Coronary artery (tissue), 2 donors: ENCODE results near the gene CDS2.
"Not testable (repeated sequence)": the region's sequence is repeated elsewhere in the genome, so short reads cannot be mapped to it uniquely, and the experiment has no call there.

Source experiments
- DNase-seq: peaks from one replicate; pipeline ENCODE4 v3.0.0-alpha.2; 2017; ENCODE audit warnings: low spot score
- H3K27ac ChIP-seq, 2 donors: fragments of 200-600 bp; sonication (generic); one replicate each; pipeline ENCODE4 v1.5.1; 2016 to 2019
- H3K4me3 ChIP-seq: fragments of 200-600 bp; sonication (generic); 2 replicates; pipeline ENCODE4 v1.5.1; 2016; ENCODE audit warnings: mild to moderate bottlenecking, moderate library complexity
- TF ChIP-seq, protein P1 (sequence below): fragments of 200-600 bp; sonication (generic); IDR thresholded peaks from one replicate; pipeline ENCODE4 v1.5.1; 2019; ENCODE audit warnings: antibody characterized with exemption

Gene CDS2

DNA sequence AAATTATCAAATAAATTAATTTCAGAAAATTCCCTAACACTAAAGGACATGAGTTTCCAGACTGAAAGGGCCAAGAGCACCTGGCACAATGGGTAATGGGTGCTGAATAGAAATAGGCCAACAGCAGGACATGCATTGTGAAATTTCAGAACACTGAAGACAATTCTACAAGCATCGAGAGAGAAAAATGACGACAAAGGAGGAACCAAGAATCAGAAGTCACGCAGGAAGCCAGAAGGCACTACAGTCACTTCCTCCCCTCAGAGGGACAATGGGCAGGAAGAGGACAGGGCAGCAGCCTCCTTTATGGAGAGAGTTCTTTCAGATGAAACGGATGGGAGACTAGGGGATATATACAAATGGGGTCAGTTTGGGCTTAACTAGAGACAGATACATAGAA lies 36.6 kb upstream of the CDS2 start:
- H3K27ac ChIP-seq = no peak overlapping the region
- TF ChIP-seq, protein P1, sequence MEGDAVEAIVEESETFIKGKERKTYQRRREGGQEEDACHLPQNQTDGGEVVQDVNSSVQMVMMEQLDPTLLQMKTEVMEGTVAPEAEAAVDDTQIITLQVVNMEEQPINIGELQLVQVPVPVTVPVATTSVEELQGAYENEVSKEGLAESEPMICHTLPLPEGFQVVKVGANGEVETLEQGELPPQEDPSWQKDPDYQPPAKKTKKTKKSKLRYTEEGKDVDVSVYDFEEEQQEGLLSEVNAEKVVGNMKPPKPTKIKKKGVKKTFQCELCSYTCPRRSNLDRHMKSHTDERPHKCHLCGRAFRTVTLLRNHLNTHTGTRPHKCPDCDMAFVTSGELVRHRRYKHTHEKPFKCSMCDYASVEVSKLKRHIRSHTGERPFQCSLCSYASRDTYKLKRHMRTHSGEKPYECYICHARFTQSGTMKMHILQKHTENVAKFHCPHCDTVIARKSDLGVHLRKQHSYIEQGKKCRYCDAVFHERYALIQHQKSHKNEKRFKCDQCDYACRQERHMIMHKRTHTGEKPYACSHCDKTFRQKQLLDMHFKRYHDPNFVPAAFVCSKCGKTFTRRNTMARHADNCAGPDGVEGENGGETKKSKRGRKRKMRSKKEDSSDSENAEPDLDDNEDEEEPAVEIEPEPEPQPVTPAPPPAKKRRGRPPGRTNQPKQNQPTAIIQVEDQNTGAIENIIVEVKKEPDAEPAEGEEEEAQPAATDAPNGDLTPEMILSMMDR = no peak
- no peak for DNase-seq
- no peak overlapping the region for H3K4me3 ChIP-seq

DNA sequence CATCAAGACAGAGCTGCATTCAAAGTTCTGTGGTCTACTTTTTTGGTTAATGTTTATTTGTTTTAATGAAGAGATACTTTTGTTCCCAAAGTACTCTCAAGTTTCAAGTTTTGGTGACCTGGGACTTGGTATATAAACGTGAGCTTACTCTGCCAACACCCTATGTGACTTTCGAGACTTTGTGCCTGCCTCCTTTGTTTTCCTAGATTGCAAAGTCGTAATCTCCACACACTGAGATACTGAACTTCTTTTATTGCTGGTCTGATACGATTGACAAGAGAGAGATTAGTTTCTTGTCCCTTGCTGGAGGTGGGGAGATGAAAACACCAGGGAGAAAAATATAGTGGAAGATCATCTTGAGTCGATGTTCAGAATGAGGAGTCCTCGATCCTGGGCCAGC lies 34.9 kb upstream of the CDS2 start:
- no peak overlapping the region for H3K27ac ChIP-seq
- no peak overlapping the region for H3K4me3 ChIP-seq
- no peak for DNase-seq
- TF ChIP-seq, protein P1 = no peak

DNA sequence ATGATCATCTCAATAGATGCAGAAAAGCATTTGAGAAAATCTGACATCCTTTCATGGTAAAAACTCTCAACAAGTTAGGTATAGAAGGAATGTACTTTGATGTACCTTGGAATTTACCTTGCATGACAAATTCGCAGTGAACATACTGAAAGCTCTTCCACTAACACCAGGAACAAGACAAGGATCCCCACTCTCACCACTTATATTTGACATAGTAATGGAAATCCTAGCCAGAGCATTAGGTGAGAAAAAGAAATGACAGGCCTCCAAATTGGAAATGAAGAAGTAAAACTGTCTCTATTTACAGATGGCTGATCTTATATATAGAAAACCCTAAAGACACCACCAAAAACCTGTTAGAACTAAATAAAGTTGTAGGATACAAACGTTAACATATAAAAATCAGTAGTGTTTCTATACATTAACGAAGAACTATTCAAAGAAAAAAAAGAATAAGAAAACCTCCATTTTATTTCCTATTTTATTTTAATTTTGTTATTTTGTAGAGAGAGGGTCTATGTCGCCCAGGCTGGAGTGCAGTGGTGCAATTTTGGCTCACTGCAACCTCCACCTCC lies 34.0 kb upstream of the CDS2 start:
- DNase-seq = no peak
- no peak overlapping the region for H3K4me3 ChIP-seq

DNA sequence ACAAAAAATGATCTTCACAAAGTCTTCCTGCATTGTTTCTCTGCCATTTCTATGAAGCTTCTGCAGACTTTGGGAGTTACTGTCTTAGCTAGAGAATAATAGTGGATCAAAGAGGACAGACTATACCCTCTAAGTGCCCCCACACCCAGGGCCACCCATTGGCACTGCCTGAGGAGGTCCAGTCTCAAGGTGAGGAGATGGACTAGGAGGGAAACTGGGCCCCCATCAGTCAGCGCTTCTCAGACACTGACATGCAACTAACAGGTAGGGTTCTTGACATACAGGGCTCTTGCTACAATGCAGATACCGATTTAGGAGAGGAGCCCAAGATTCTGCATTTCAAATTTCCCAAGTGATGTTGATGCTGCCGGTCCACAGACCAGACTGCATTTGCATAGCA lies 31.4 kb upstream of the CDS2 start:
- peak; percentile 38 for DNase-seq
- H3K4me3 ChIP-seq = no peak overlapping the region
- H3K27ac ChIP-seq = no peak overlapping the region
- TF ChIP-seq, protein P1 = no peak

More for the DNA sequence above, 34.0 kb upstream of the CDS2 start:
- no peak overlapping the region for H3K27ac ChIP-seq
- TF ChIP-seq, protein P1 = no peak

DNA sequence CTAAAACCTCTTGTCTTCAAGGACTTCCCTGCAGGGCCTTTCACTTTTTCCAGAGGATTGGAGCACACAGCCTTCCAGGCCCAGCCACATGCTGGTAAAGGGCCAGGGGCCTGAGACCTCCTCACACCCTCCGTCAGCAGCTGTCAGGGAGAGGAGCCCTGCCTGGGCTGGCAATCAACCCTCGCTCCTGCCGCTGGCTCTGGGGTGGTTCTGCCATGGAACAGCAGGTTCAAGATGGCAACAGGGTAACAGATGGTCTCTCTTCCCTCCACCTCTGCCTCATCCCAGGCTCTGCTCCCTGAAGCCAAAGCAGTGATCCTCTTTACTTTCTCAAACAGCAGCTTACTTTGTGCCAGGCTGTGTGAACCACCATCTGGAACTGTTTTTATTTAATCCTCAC lies 30.9 kb upstream of the CDS2 start:
- peak; percentile 35 for DNase-seq
- TF ChIP-seq, protein P1 = no peak

DNA sequence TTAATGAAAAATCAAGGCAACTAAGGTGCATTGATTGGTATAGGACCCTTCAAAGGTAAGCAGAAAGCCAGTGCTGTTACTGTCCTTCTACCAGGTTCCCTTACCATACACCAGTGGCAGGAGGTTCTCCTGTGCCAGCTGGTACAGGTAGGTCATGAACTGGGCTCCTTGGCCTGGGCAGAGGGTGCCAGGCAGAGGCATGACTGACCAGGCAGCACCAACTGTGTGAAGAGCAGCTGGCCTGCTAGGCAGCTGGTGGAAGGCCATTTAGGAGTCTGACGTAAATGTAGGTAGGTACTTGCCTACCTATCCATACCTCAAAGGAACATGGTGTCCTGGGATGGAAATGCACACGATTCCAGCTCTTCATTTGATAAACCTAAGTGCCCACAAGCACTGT lies 30.3 kb upstream of the CDS2 start:
- no peak for DNase-seq
- H3K27ac ChIP-seq = no peak overlapping the region

More for the DNA sequence above, 30.9 kb upstream of the CDS2 start:
- no peak overlapping the region for H3K27ac ChIP-seq
- H3K4me3 ChIP-seq = no peak overlapping the region

DNA sequence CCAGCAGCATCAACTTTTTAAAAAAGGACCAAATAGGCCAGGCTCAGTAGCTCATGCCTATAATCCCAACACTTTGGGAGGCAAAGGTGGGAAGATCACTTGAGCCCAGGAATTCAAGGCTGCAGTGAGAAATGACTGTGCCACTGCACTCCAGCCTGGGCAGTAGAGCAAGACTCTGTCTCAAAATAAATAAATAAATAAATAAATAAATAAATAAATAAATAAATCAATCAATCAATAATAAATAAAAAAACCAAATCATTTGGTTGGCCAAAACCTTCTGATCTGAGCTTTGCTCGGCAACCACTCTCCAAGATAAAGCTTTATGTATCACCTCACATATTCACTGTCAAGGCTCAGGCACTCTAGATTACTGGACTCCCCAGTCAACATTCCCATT lies 27.8 kb upstream of the CDS2 start:
- not testable (repeated sequence) for DNase-seq, H3K27ac ChIP-seq, H3K4me3 ChIP-seq

More for the DNA sequence above, 30.3 kb upstream of the CDS2 start:
- TF ChIP-seq, protein P1 = no peak
- no peak overlapping the region for H3K4me3 ChIP-seq

DNA sequence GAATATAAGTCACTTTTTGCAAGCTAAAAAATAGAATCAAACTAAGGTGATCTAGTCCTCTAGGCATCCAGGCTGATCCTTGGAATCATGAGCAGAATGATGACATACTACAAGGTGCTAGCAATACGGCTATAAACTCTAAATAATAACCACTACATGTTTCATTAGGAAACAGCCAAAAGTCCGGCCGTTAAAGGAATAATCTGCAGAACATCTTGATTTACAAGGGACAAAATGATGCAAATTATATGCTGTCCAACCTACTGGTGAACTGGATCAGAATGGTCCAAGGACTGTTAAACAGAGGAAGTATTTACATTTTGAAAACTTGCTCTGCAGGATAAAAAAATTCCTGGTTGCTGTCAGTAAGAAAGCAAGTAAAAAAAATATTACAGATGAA lies 26.9 kb upstream of the CDS2 start:
- not testable (repeated sequence) for H3K27ac ChIP-seq, DNase-seq, H3K4me3 ChIP-seq
